Ovary (tissue), 9 donors: ENCODE data around the gene GUCY1A2. TPM values are rescaled to one million over a fixed set of nuclear protein-coding genes. Genes with fewer than 3 reads are reported as not detected.

ENCODE experiments used
- DNase-seq, 5 donors: peaks; one replicate each; pipeline ENCODE4 v3.0.0-alpha.2; 2019 to 2020
- H3K27ac ChIP-seq, 2 donors: fragments of 200-600 bp; one replicate each; pipeline versions ENCODE4 v1.5.1 to v1.8.0; 2019 to 2022
- H3K27me3 ChIP-seq: fragments of 200-600 bp; one replicate; pipeline ENCODE4 v1.8.0; 2022
- H3K36me3 ChIP-seq: fragments of 200-600 bp; sonication (generic); one replicate; pipeline ENCODE4 v1.5.1; 2019
- H3K4me1 ChIP-seq: one replicate; pipeline ENCODE4 v1.8.1; 2013; ENCODE audit warnings: mild to moderate bottlenecking, moderate library complexity; ENCODE audit not compliant: insufficient read depth
- H3K4me3 ChIP-seq: fragments of 200-600 bp; sonication (generic); one replicate; pipeline ENCODE4 v1.5.1; 2017
- H3K9me3 ChIP-seq, 2 donors: fragments of 200-600 bp in 1 of 2; sonication (generic) in 1 of 2; one replicate each; pipeline versions ENCODE4 v1.5.1 to v1.8.1; 2013 to 2019; ENCODE audit warnings: mild to moderate bottlenecking in 1 of 2, moderate library complexity in 1 of 2
- CTCF ChIP-seq, 3 donors: fragments of 450-650 bp in 2 of 3; fragments of 200-600 bp in 1 of 3; IDR thresholded peaks; one replicate each; pipeline versions ENCODE4 v1.5.1 to v1.8.0; 2016 to 2022; ENCODE audit warnings: antibody characterized with exemption in 3 of 3, mild to moderate bottlenecking in 1 of 3
- EP300 ChIP-seq: sonication (generic); formaldehyde crosslinking; IDR thresholded peaks from one replicate; pipeline ENCODE4 v1.6.1; 2017; ENCODE audit warnings: antibody characterized with exemption
- POLR2A ChIP-seq: fragments of 450-650 bp; IDR thresholded peaks from one replicate; pipeline ENCODE4 v1.6.1; 2017; ENCODE audit warnings: antibody characterized with exemption, mild to moderate bottlenecking, moderate library complexity
- WGBS, 3 donors: extraction: QIAGEN DNeasy Blood & Tissue Kit in 1 of 3; methylation state at CpG; one replicate each; pipeline versions ENCODE4 v1.1.5 to v1.1.7; 2013 to 2017; 5-methylcytosine and 5-hydroxymethylcytosine counted together
- intact Hi-C, 4 donors: fragments of 100-400 bp; cut with DNase I; formaldehyde crosslinking; loops; one replicate each; pipeline versions ENCODE4 v1.11.0 to v1.15.1; 2022 to 2023
- polyA plus RNA-seq, 2 donors: library from polyadenylated mRNA; stranded (reverse); fragments of 200-250 nt in 1 of 2; fragments of 350-450 nt in 1 of 2; fragmentation: Illumina TruSeq in 1 of 2; extraction: RNeasy Lipid Tissue Mini Kit (QIAGEN cat#74804) in 1 of 2; gene quantifications; one replicate each; pipeline ENCODE4 v1.2.3, GENCODE V29; 2013 to 2014
- total RNA-seq, 7 donors: library from RNA; depleted of rRNA in 2 of 7; stranded (reverse); fragments of >200 nt in 2 of 7; fragmentation: NEBNext Ultra II Directional in 3 of 7; extraction: Animal tissue kit (Norgen Biotek cat#: 25700) in 3 of 7; gene quantifications; one replicate each; pipeline versions ENCODE4 v1.1.0 to v1.2.4, GENCODE V29; 2016 to 2023
- donor health status: DM: no; HTN: no; CAD: no; lungs with moderate emphysema.
- donor health status: DM: no; HTN: no; CAD: no.
- donor health status: Bipolar disorder and iron deficiency.
- donor health status: DM: yes; HTN: yes; CAD: no.
- donor health status: DM: no; HTN: no; CAD: no.
- donor health status: DM: yes; HTN: yes; CAD: no.

The GUCY1A2 gene
- total and polyA plus RNA-seq, 9 donors: 1.5 to 20.3 (median 6.1) TPM

GRCh38 chr11:106695506-106695905 is 322.8 kb downstream of the GUCY1A2 start:
- H3K27ac ChIP-seq: no peak overlapping the region
- intact Hi-C loops: no loop called here
- no peaks in the 10 kb centered on the region for H3K9me3 ChIP-seq
- no peaks in the 10 kb centered on the region for H3K27me3 ChIP-seq
- no peak for DNase-seq
- TF ChIP-seq POLR2A (no peak), EP300 (no peak), CTCF (IDR thresholded peaks at IDR 0.05) (no peak)
- H3K4me3 ChIP-seq: no peak overlapping the region
- H3K4me1 ChIP-seq: no peaks in the 10 kb centered on the region
- no peaks in the 10 kb centered on the region for H3K36me3 ChIP-seq
- 61 to 75% (median 62%) methylated on average over 2 of the region's 2 CpGs for WGBS, 3 donors

GRCh38 chr11:106694501-106694900 is 323.8 kb downstream of the GUCY1A2 start:
- Histone ChIP-seq H3K9me3 (no peaks in the 10 kb centered on the region), H3K4me1 (no peaks in the 10 kb centered on the region), H3K27me3 (no peaks in the 10 kb centered on the region), H3K4me3 (no peak overlapping the region), H3K36me3 (no peaks in the 10 kb centered on the region), H3K27ac (no peak overlapping the region)
- no peak for DNase-seq
- TF ChIP-seq EP300: no peak
- TF ChIP-seq CTCF (IDR thresholded peaks at IDR 0.05): no peak
- no peak for TF ChIP-seq POLR2A
- intact Hi-C loops: no loop called here
- WGBS, 3 donors: 88 to 91% (median 89%) methylated on average over 5 of the region's 5 CpGs

- no peak for TF ChIP-seq CTCF (IDR thresholded peaks at IDR 0.05)
- TF ChIP-seq POLR2A: no peak
- no peak for TF ChIP-seq EP300
- intact Hi-C loops: no loop called here
- H3K27ac ChIP-seq: no peak overlapping the region
Observed at GRCh38 chr11:106691807-106692365, 326.4 kb downstream of the GUCY1A2 start.

GRCh38 chr11:106690923-106691322 is 327.4 kb downstream of the GUCY1A2 start:
- Histone ChIP-seq H3K27ac (no peak overlapping the region), H3K4me3 (no peak overlapping the region), H3K36me3 (no peaks in the 10 kb centered on the region), H3K4me1 (no peaks in the 10 kb centered on the region), H3K9me3 (no peaks in the 10 kb centered on the region), H3K27me3 (no peaks in the 10 kb centered on the region)
- WGBS, 3 donors: 86 to 93% (median 93%) methylated on average over 1 of the region's 1 CpG
- DNase-seq: no peak
- TF ChIP-seq POLR2A (no peak), CTCF (IDR thresholded peaks at IDR 0.05) (no peak), EP300 (no peak)
- intact Hi-C loops: no loop called here

More at GRCh38 chr11:106691807-106692365, 326.4 kb downstream of the GUCY1A2 start:
- Histone ChIP-seq H3K4me3 (no peak overlapping the region), H3K27me3 (no peaks in the 10 kb centered on the region), H3K36me3 (no peaks in the 10 kb centered on the region), H3K4me1 (no peaks in the 10 kb centered on the region), H3K9me3 (no peaks in the 10 kb centered on the region)
- no peak for DNase-seq
